Stimulated activated memory B cell treated with anti-CD40 and anti-IgM and Interleukin-4, amounts not matched to agents 10 μg/mL and 1 μg/mL and 100 μg/mL, for 72 hours (primary cell): ENCODE results near the gene BAHD1.
A peak's percentile ranks its signal among the peaks of the same experiment; 100 is the strongest.
"Not testable (repeated sequence)": the region's sequence is repeated elsewhere in the genome, so short reads cannot be mapped to it uniquely, and the experiment has no call there.

Source experiments
- ATAC-seq: fragments of 150-1000 bp; cut with Tn5 transposase; 2 replicates; pipeline ENCODE4 v1.10.0; 2021
- H3K27ac Mint-ChIP-seq: one replicate; pipeline ENCODE4 v1.8.0; 2022; ENCODE audit warnings: mild to moderate bottlenecking, mixed read lengths
- H3K27me3 Mint-ChIP-seq: one replicate; pipeline ENCODE4 v1.8.0; 2022; ENCODE audit warnings: mixed read lengths
- H3K36me3 Mint-ChIP-seq: one replicate; pipeline ENCODE4 v1.8.0; 2022; ENCODE audit warnings: mixed read lengths
- H3K4me1 Mint-ChIP-seq: one replicate; pipeline ENCODE4 v1.8.0; 2022; ENCODE audit warnings: mixed read lengths
- H3K4me3 Mint-ChIP-seq: one replicate; pipeline ENCODE4 v1.8.0; 2022; ENCODE audit warnings: mild to moderate bottlenecking, moderate library complexity, mixed read lengths
- H3K9me3 Mint-ChIP-seq: one replicate; pipeline ENCODE4 v1.8.0; 2022; ENCODE audit warnings: mixed read lengths

The BAHD1 gene

GRCh38 chr15:40451527-40452158, 10.9 kb downstream of the BAHD1 start:
- H3K4me3 Mint-ChIP-seq, result no peak overlapping the region
- H3K36me3 Mint-ChIP-seq, result no peaks in the 10 kb centered on the region
- no peaks in the 10 kb centered on the region for H3K27me3 Mint-ChIP-seq
- peak overlapping the region; percentile 43 for H3K27ac Mint-ChIP-seq
- no peaks in the 10 kb centered on the region for H3K9me3 Mint-ChIP-seq
- no peak for ATAC-seq
- H3K4me1 Mint-ChIP-seq, result peaks cover 74% of the 10 kb centered on the region

DNA sequence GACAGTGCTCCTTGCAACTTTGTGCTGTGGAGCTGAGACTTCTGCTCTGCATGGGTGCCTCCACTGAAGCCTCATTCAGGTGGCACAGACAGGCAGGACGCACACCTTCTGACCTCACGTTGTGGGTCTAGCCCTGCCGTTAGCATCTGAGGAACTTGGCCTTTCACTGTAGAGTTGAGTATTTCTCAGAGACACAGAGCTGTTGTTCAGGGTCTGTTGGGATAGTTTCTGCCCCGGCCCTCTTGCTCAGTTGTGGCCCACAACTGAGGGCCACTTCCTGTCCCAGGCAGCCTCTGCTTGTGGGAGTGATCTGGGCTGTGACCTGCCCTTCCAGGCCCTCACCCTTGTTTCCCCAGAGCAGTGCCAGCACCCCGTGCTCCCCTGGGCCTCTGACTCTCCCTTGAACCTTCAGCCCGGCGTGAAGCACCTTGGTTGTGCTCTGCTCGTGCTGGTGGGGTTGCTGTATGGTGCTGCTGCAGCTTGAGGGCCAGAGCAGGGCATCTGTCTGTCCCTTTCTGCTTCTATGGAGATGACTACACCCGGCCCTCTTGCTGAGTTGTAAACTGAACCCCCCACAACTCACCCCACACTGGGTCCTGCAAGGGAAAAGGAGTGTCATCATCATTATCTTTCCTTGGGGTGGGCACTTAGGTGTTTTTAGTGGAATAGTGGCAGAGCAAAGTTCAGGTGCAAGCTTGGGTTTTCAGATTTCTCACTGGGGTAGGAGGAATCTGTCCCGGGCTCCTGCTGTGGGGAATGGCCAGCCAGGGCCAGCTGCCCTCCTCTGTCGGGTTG, 11.7 kb downstream of the BAHD1 start:
- Mint-ChIP-seq H3K27me3 (no peaks in the 10 kb centered on the region), H3K9me3 (no peaks in the 10 kb centered on the region), H3K27ac (peak overlapping the region; percentile 43), H3K36me3 (no peaks in the 10 kb centered on the region), H3K4me1 (peaks cover 83% of the 10 kb centered on the region), H3K4me3 (no peak overlapping the region)
- ATAC-seq, result peak; percentile 78

DNA sequence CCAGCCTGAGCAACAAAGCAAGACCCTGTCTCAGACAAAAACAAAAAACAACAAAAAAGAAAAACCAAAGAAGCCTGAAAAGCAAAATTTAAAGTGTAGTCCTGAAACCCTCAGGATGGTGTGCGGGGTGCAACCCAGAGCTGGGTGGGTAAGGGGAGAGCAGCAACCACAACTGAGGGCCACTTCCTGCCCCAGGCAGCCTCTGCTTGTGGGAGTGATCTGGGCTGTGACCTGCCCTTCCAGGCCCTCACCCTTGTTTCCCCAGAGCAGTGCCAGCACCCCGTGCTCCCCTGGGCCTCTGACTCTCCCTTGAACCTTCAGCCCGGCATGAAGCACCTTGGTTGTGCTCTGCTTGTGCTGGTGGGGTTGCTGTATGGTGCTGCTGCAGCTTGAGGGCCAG, 13.2 kb downstream of the BAHD1 start:
- Mint-ChIP-seq H3K27ac (peak overlapping the region; percentile 77), H3K4me1 (peaks cover 87% of the 10 kb centered on the region)
- ATAC-seq, result peak; percentile 40
- not testable (repeated sequence) for H3K36me3 Mint-ChIP-seq, H3K27me3 Mint-ChIP-seq, H3K9me3 Mint-ChIP-seq, H3K4me3 Mint-ChIP-seq

DNA sequence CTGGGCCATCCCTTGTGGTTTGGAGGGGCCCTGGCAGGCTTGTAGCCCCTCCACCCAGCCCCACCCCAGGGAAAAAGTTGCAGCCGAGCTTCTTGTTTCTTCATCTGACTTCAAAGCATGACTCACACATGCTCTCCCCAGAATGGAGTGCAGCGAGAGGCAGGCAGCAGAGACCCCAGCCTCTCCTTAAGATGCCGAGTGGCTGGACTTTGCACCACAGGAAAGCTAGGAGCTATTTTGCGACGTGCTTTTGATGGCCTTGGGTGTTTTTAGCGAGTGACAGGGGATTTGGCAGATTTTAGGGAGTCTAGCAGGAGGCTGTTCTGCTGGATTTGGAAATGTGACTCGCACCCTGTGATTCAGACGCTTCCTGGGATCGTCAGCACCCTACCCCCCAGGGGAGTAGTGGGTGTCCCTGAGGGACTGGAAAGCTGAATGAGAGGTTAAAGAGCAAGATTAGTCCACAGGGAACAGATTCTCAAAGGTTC, 14.2 kb downstream of the BAHD1 start:
- H3K9me3 Mint-ChIP-seq, result no peaks in the 10 kb centered on the region
- ATAC-seq, result no peak
- H3K4me1 Mint-ChIP-seq, result peaks cover 77% of the 10 kb centered on the region
- H3K36me3 Mint-ChIP-seq, result peaks cover 7% of the 10 kb centered on the region
- H3K4me3 Mint-ChIP-seq, result no peak overlapping the region
- H3K27ac Mint-ChIP-seq, result peak overlapping the region; percentile 77
- no peaks in the 10 kb centered on the region for H3K27me3 Mint-ChIP-seq

GRCh38 chr15:40456299-40456712, 15.6 kb downstream of the BAHD1 start:
- Mint-ChIP-seq H3K36me3 (peaks cover 10% of the 10 kb centered on the region), H3K27me3 (no peaks in the 10 kb centered on the region), H3K9me3 (no peaks in the 10 kb centered on the region), H3K4me1 (peaks cover 66% of the 10 kb centered on the region), H3K27ac (no peak overlapping the region), H3K4me3 (no peak overlapping the region)
- ATAC-seq, result no peak

GRCh38 chr15:40456738-40457137, 16.0 kb downstream of the BAHD1 start:
- H3K4me3 Mint-ChIP-seq, result no peak overlapping the region
- H3K27ac Mint-ChIP-seq, result no peak overlapping the region
- peaks cover 10% of the 10 kb centered on the region for H3K36me3 Mint-ChIP-seq
- H3K4me1 Mint-ChIP-seq, result peaks cover 62% of the 10 kb centered on the region
- no peak for ATAC-seq
- no peaks in the 10 kb centered on the region for H3K27me3 Mint-ChIP-seq
- H3K9me3 Mint-ChIP-seq, result no peaks in the 10 kb centered on the region

GRCh38 chr15:40458495-40459371, 18.0 kb downstream of the BAHD1 start:
- Mint-ChIP-seq H3K9me3 (no peaks in the 10 kb centered on the region), H3K36me3 (peaks cover 12% of the 10 kb centered on the region), H3K27me3 (no peaks in the 10 kb centered on the region), H3K27ac (no peak overlapping the region), H3K4me1 (peaks cover 42% of the 10 kb centered on the region), H3K4me3 (no peak overlapping the region)
- no peak for ATAC-seq

DNA sequence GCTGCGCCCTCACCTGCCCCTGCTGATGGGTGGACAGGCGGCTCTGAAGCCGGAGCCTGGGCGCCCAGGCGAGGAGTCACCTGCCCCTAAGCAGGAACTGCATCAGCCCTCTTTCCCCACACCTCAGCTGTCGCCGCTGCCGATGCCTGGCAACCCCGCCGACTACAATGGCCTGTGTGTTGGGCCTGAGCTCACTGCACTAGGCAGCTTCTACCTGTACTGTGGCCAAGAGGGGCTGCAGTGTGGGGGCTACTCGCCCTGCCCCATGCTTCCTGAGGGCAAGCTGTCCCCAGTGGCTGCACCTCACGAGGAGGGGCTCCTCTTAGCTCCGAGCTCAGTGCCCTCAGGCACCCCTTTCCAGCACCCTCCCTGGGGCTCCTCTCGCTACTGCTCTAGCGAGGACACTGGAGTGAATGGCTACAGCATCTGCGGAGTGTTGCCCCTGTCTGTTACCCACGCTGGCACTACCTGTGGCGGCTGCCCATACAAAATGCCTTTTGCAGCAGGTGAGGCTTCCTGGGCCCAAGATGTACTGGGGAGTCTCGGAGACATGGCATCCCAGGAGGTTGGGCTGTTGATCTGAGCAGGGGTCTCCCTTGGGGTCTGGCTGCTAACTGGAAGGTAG, 18.8 kb downstream of the BAHD1 start:
- Mint-ChIP-seq H3K4me1 (peaks cover 36% of the 10 kb centered on the region), H3K27me3 (no peaks in the 10 kb centered on the region), H3K4me3 (no peak overlapping the region), H3K27ac (no peak overlapping the region), H3K36me3 (peaks cover 20% of the 10 kb centered on the region), H3K9me3 (no peaks in the 10 kb centered on the region)
- ATAC-seq, result no peak

DNA sequence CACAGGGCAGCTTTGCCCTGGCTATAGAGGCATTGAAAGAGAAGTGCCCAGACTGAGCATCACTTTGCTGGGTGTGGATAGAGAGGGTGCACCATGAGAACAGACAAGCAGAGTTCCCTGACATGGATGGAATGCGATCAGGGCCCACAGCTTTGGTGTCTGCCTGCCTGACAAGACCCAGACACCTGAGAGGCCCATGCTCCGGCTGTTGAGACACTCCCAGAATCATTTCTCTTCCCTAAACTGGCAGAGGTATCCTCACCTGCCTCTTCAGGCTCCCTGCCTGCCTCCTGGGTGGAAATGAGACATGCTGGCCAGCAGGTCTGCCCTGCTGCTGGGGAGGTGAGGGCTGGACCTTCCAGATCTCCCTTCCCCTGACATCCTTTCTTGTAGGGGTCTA, 19.7 kb downstream of the BAHD1 start:
- no peak for ATAC-seq
- H3K27me3 Mint-ChIP-seq, result no peaks in the 10 kb centered on the region
- peaks cover 32% of the 10 kb centered on the region for H3K4me1 Mint-ChIP-seq
- no peak overlapping the region for H3K27ac Mint-ChIP-seq
- H3K4me3 Mint-ChIP-seq, result no peak overlapping the region
- peaks cover 23% of the 10 kb centered on the region for H3K36me3 Mint-ChIP-seq
- no peaks in the 10 kb centered on the region for H3K9me3 Mint-ChIP-seq

DNA sequence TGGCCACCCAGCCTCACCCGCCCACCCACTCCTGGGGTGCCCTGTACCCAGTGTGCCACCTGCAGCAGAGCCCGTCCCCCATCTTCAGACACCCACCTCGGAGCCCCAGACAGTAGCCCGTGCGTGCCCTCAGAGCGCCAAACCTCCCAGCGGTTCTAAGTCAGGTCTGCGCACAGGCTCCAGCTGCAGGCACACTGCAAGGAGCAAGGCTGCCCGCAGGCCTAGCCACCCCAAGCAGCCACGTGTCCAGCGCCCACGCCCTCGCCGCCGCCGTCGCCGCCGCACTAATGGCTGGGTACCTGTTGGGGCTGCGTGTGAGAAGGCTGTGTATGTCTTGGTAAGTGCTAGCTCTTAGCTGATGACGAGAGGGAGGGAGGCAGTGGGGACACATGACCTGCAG, 21.2 kb downstream of the BAHD1 start:
- Mint-ChIP-seq H3K27me3 (no peaks in the 10 kb centered on the region), H3K4me3 (no peak overlapping the region), H3K9me3 (no peaks in the 10 kb centered on the region), H3K36me3 (peaks cover 32% of the 10 kb centered on the region), H3K4me1 (peaks cover 17% of the 10 kb centered on the region), H3K27ac (no peak overlapping the region)
- ATAC-seq, result no peak

DNA sequence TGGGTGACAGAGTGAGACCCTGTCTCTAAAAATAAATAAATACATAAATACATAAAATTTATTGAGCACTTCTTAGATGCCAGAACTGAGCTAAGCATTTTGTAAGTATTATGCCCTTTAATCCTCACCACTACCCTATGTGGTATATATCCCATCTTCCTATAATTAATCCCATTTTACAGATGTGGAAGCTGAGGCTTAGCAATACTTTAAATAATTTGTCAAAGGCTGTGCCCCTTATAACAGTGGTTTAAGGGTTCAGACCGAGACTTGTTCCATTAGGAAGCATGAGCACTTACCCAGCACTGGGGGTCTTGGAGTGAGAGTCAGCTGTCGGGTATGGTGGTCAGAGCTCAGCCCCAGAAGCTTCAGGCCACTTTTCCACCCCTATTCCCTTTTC, 22.5 kb downstream of the BAHD1 start:
- no peaks in the 10 kb centered on the region for H3K27me3 Mint-ChIP-seq
- H3K36me3 Mint-ChIP-seq, result peaks cover 32% of the 10 kb centered on the region
- no peaks in the 10 kb centered on the region for H3K9me3 Mint-ChIP-seq
- no peak overlapping the region for H3K27ac Mint-ChIP-seq
- ATAC-seq, result no peak
- H3K4me1 Mint-ChIP-seq, result peaks cover 7% of the 10 kb centered on the region
- H3K4me3 Mint-ChIP-seq, result no peak overlapping the region

- H3K4me3 Mint-ChIP-seq, result no peak overlapping the region
- H3K9me3 Mint-ChIP-seq, result no peaks in the 10 kb centered on the region
- H3K27me3 Mint-ChIP-seq, result no peaks in the 10 kb centered on the region
- ATAC-seq, result no peak
- peaks cover 7% of the 10 kb centered on the region for H3K4me1 Mint-ChIP-seq
- no peak overlapping the region for H3K27ac Mint-ChIP-seq
- H3K36me3 Mint-ChIP-seq, result peaks cover 32% of the 10 kb centered on the region
Observed at GRCh38 chr15:40463886-40464545, 23.3 kb downstream of the BAHD1 start.

GRCh38 chr15:40464595-40465185, 23.9 kb downstream of the BAHD1 start:
- Mint-ChIP-seq H3K27me3 (no peaks in the 10 kb centered on the region), H3K27ac (no peak overlapping the region), H3K36me3 (peaks cover 28% of the 10 kb centered on the region), H3K4me3 (no peak overlapping the region), H3K4me1 (peaks cover 7% of the 10 kb centered on the region), H3K9me3 (no peaks in the 10 kb centered on the region)
- ATAC-seq, result no peak

GRCh38 chr15:40465939-40466338, 25.2 kb downstream of the BAHD1 start:
- ATAC-seq, result no peak
- H3K36me3 Mint-ChIP-seq, result peaks cover 22% of the 10 kb centered on the region
- no peaks in the 10 kb centered on the region for H3K9me3 Mint-ChIP-seq
- H3K4me3 Mint-ChIP-seq, result no peak overlapping the region
- no peak overlapping the region for H3K27ac Mint-ChIP-seq
- peaks cover 7% of the 10 kb centered on the region for H3K4me1 Mint-ChIP-seq
- H3K27me3 Mint-ChIP-seq, result no peaks in the 10 kb centered on the region
